Osteoblast (primary cell): Measurements from ENCODE around the gene C20orf204. TPM values are rescaled to one million over a fixed set of nuclear protein-coding genes. Genes with fewer than 3 reads are reported as not detected.

ENCODE experiments used
- DNase-seq: peaks from one replicate; pipeline ENCODE4 v3.0.0; 2011; ENCODE audit warnings: low spot score, mixed read lengths; ENCODE audit not compliant: insufficient read length; ENCODE audit errors: missing footprints
- H2AFZ ChIP-seq: 2 replicates; pipeline ENCODE4 v1.6.0; 2011; ENCODE audit warnings: mild to moderate bottlenecking, low read length
- H3K27ac ChIP-seq: 2 replicates; pipeline ENCODE4 v1.5.1; 2011; ENCODE audit warnings: mild to moderate bottlenecking, low read depth, low read length, moderate library complexity
- H3K27me3 ChIP-seq: 2 replicates; pipeline ENCODE4 v1.6.0; 2012; ENCODE audit warnings: mild to moderate bottlenecking, control low read depth, inconsistent platforms, low read length, moderate library complexity; ENCODE audit not compliant: insufficient read depth
- H3K36me3 ChIP-seq: 2 replicates; pipeline ENCODE4 v1.5.1; 2011; ENCODE audit warnings: mild to moderate bottlenecking, low read length, control low read depth, moderate library complexity; ENCODE audit not compliant: insufficient read depth
- H3K4me1 ChIP-seq: 2 replicates; pipeline ENCODE4 v1.5.1; 2011; ENCODE audit warnings: mild to moderate bottlenecking, low read length, control low read depth, moderate library complexity; ENCODE audit not compliant: insufficient read depth
- H3K4me2 ChIP-seq: 2 replicates; pipeline ENCODE4 v1.6.0; 2011; ENCODE audit warnings: mild to moderate bottlenecking, low read length; ENCODE audit not compliant: insufficient read depth
- H3K4me3 ChIP-seq: fragments of 200-600 bp; sonication (generic); 3 replicates; pipeline ENCODE4 v1.5.1; 2012; ENCODE audit warnings: mild to moderate bottlenecking, low read length, inconsistent platforms; ENCODE audit not compliant: insufficient read depth
- H3K79me2 ChIP-seq: 2 replicates; pipeline ENCODE4 v1.6.0; 2012; ENCODE audit warnings: mild to moderate bottlenecking, low read length, control low read depth, inconsistent platforms; ENCODE audit not compliant: insufficient read depth
- H3K9me3 ChIP-seq: 2 replicates; pipeline ENCODE4 v1.5.1; 2011; ENCODE audit warnings: low read depth, low read length, control low read depth
- H4K20me1 ChIP-seq: 2 replicates; pipeline ENCODE4 v1.6.0; 2012; ENCODE audit warnings: mild to moderate bottlenecking, low read length, control low read depth; ENCODE audit not compliant: insufficient read depth
- total RNA-seq: library from RNA; depleted of rRNA; stranded (reverse); fragments of >200 nt; gene quantifications from 2 replicates; pipeline ENCODE4 v1.2.3, GENCODE V29; 2012
- TF ChIP-seq, protein P1 (sequence below): IDR thresholded peaks from 2 replicates; pipeline ENCODE4 v1.5.1; 2011; ENCODE audit warnings: mild to moderate bottlenecking, low read depth, low read length, moderate library complexity; ENCODE audit errors: extremely low read depth

Gene C20orf204
- total RNA-seq, 1 donor = 1.1 TPM

DNA sequence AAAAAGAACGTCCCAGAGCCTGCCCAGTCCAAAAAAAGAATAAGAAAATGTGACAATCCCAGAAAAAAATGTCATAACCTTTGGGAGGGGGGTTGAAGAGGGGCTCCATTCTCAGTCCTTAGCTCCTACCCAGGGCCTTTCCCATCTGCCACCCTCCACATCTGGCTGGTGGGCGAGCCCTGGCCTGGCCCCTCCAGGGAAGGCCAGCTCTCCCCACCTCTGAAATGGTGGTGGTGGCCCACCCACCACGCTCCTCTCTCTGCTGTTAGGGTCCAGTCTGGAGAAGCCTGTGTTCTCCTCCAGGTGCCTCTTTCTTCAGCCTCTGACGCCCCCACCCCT lies 42.9 kb downstream of the C20orf204 start:
- Histone ChIP-seq H3K9me3 (no peaks in the 10 kb centered on the region), H2AFZ (no peak overlapping the region), H3K4me1 (peaks cover 15% of the 10 kb centered on the region), H3K36me3 (no peaks in the 10 kb centered on the region), H3K27ac (no peak overlapping the region), H4K20me1 (peaks cover 11% of the 10 kb centered on the region), H3K4me3 (peak overlapping the region; percentile 78), H3K79me2 (no peaks in the 10 kb centered on the region), H3K27me3 (peaks cover 12% of the 10 kb centered on the region), H3K4me2 (peak overlapping the region; percentile 75)
- DNase-seq = no peak
- TF ChIP-seq, protein P1, sequence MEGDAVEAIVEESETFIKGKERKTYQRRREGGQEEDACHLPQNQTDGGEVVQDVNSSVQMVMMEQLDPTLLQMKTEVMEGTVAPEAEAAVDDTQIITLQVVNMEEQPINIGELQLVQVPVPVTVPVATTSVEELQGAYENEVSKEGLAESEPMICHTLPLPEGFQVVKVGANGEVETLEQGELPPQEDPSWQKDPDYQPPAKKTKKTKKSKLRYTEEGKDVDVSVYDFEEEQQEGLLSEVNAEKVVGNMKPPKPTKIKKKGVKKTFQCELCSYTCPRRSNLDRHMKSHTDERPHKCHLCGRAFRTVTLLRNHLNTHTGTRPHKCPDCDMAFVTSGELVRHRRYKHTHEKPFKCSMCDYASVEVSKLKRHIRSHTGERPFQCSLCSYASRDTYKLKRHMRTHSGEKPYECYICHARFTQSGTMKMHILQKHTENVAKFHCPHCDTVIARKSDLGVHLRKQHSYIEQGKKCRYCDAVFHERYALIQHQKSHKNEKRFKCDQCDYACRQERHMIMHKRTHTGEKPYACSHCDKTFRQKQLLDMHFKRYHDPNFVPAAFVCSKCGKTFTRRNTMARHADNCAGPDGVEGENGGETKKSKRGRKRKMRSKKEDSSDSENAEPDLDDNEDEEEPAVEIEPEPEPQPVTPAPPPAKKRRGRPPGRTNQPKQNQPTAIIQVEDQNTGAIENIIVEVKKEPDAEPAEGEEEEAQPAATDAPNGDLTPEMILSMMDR = no peak

DNA sequence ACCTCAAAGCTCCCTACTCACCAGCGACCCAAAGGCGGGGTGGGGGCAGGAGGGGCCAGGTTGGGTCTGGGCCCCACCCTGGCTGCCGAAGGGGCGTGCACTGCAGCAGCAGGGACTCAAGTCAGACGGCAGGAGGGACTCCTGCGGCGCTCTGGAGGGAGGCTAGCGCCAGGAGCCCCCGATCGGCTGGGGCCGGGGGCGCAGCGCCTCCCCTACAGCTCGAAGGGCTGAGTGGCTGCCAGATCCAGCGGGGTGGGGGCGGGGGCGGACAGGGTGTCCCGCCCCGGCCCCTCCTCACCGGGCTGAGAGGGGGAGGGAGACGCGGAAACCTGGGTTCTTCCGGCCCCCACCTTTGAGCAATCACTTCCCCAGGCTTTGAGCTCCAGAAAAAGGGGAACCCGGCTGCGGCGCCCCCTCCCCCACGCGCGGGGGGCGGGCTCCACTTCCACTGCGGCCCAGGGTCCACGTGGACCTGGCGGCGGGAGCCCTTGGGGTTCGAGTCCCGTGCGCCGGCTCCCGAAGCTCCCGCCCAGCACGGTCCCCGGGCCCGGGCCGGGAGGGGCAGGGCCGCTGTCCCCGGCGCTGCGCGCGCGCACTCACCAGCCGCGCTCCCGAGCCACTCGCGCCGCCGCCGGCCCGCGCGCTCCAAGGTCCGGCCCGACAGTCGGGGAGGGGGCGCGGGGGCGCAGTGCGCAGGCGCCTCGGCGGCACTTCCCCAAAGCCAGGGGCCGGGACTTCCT lies 43.5 kb downstream of the C20orf204 start, which contains the start of gene RGS19:
TSS of gene RGS19 (minus strand) at position 246 of the 740 bp plus-strand sequence. CDS start 2,632 bp downstream, outside the sequence.
- Histone ChIP-seq H3K4me2 (peak within 1 kb of the TSS; percentile 75), H2AFZ (peak within 1 kb of the TSS; percentile 47), H3K79me2 (no peaks in the 10 kb centered on the region), H3K9me3 (no peaks in the 10 kb centered on the region), H3K27me3 (peaks cover 17% of the 10 kb centered on the region), H3K36me3 (no peaks in the 10 kb centered on the region), H3K27ac (no peak within 1 kb of the TSS), H3K4me3 (peak within 1 kb of the TSS; percentile 78), H4K20me1 (peaks cover 11% of the 10 kb centered on the region), H3K4me1 (peaks cover 15% of the 10 kb centered on the region)
- TF ChIP-seq, protein P1 = no peak
- DNase-seq = peak; percentile 94

DNA sequence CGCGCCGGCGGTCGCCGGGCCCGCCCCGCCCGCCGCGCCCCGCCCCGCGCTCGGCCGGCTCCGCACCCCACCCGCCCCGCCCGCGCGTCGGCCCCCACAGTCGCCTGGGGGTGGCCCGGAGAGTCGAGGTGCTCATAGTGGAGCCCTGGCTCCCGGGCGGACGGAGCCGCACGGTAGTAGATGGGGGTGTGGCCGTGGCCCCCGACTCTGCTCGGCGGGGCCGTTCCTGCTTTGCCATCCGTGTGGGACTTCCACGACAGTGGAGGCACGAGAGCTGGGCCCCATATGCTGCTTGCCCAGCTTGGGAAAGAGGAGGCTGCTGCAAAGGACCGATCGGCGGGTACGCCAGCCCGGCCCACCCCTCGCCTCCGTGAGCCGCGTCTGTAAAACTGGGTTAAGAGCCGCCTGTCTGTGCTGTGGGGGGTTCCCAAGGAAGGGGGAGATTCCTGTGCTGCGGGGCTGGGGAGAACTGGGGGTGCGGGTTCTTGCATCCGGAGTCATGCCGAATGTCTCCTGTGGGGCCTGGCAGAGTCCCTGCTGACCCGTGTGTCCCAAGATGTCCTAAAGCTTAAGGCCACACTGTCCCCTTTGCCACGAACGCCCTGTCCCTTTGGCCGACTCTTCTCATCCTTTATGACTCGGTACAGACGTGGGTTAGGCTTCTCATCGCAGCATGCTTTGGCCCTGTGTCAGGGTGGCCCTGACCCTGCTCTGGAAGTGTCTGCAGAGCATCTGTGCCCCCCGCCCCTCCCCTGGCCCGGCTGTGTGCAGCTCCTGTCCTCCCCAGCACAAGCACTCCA lies 44.2 kb downstream of the C20orf204 start, which contains the start of gene OPRL1:
TSS of gene OPRL1 (plus strand) at position 70 of the 800 bp plus-strand sequence. CDS start 12,639 bp downstream, outside the sequence.
- DNase-seq = peak; percentile 98
- H3K9me3 ChIP-seq = no peaks in the 10 kb centered on the region
- no peaks in the 10 kb centered on the region for H3K36me3 ChIP-seq
- H3K4me3 ChIP-seq = peak within 1 kb of the TSS; percentile 78
- peak within 1 kb of the TSS; percentile 47 for H2AFZ ChIP-seq
- peaks cover 25% of the 10 kb centered on the region for H3K27me3 ChIP-seq
- no peaks in the 10 kb centered on the region for H3K79me2 ChIP-seq
- H3K4me1 ChIP-seq = peaks cover 15% of the 10 kb centered on the region
- TF ChIP-seq, protein P1 = no peak
- peak within 1 kb of the TSS; percentile 75 for H3K4me2 ChIP-seq
- no peak within 1 kb of the TSS for H3K27ac ChIP-seq
- peaks cover 11% of the 10 kb centered on the region for H4K20me1 ChIP-seq
